NT2/D1 (cell line): ENCODE measurements around the gene CA11.

ENCODE experiments used
- DNase-seq: peaks from one replicate; pipeline ENCODE4 v3.0.0-alpha.2; 2011; ENCODE audit warnings: low read depth, low spot score
- H3K27me3 ChIP-seq: 2 replicates; pipeline ENCODE4 v1.6.0; 2011; ENCODE audit warnings: mild to moderate bottlenecking; ENCODE audit not compliant: insufficient read length, insufficient read depth
- H3K36me3 ChIP-seq: 2 replicates; pipeline ENCODE4 v1.6.1; 2011; ENCODE audit warnings: mild to moderate bottlenecking, low read length, mixed read lengths; ENCODE audit not compliant: insufficient read depth, insufficient read length
- H3K4me1 ChIP-seq: 2 replicates; pipeline ENCODE4 v1.5.1; 2011; ENCODE audit not compliant: insufficient read depth, insufficient read length
- H3K4me3 ChIP-seq: 2 replicates; pipeline ENCODE4 v1.5.1; 2011; ENCODE audit warnings: low read depth; ENCODE audit not compliant: insufficient read length
- H3K9ac ChIP-seq: 2 replicates; pipeline ENCODE4 v1.6.0; 2011; ENCODE audit warnings: low read depth; ENCODE audit not compliant: insufficient read length
- H3K9me3 ChIP-seq: 2 replicates; pipeline ENCODE4 v1.5.1; 2011; ENCODE audit warnings: mild to moderate bottlenecking, low read length; ENCODE audit not compliant: insufficient read depth
- SUZ12 ChIP-seq: IDR thresholded peaks from 2 replicates; pipeline ENCODE4 v1.6.1; 2011; ENCODE audit not compliant: insufficient read length, insufficient read depth; ENCODE audit errors: extremely low read depth
- YY1 ChIP-seq: IDR thresholded peaks from 2 replicates; pipeline ENCODE4 v1.6.1; 2011; ENCODE audit not compliant: insufficient read length, insufficient read depth
- ZNF274 ChIP-seq: IDR thresholded peaks from 2 replicates; pipeline ENCODE4 v1.6.1; 2011; ENCODE audit warnings: mild to moderate bottlenecking, low read depth, low read length

CA11 gene

DNA sequence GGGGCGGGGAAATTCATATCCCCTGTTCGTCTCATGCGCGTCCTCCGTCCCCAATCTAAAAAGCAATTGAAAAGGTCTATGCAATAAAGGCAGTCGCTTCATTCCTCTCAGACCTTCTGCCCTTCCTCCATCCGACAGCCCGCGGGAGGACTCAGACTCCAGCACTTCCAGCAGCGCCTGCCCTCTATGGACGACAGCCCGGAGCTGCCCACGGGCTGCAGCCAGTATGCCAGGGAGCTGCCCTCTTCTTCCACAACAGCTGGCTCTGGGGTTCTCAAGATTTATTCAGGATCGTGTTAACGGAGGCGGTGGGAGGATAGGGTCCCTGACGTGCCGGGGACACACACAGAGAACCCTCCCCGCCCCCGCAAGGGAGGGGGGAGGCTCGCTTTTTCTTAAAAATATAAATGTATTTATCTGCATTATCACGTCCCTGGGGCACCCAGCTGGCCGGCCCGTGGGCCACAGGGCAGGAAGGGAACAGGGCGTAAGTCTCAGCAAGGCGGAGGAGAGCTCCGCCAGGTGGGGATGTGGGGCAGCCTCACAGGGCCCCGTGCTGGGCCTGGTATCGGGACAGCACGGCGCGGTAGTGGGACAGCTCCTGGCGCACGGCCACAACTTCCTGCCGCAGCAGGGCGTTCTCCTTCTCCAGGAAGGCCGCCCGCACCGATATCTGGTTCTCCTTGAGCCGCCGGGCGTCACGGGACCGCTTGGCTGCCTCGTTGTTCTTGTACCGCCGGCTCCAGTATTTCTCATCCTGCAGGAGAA lies 15.5 kb downstream of the CA11 start:
- Histone ChIP-seq H3K9ac (peak overlapping the region; percentile 81), H3K27me3 (peaks cover under 1% of the 10 kb centered on the region), H3K4me3 (peak overlapping the region; percentile 18), H3K36me3 (peaks cover 12% of the 10 kb centered on the region), H3K9me3 (no peaks in the 10 kb centered on the region), H3K4me1 (peaks cover 12% of the 10 kb centered on the region)
- no peak for TF ChIP-seq SUZ12
- TF ChIP-seq YY1 = no peak
- no peak for TF ChIP-seq ZNF274
- no peak for DNase-seq

DNA sequence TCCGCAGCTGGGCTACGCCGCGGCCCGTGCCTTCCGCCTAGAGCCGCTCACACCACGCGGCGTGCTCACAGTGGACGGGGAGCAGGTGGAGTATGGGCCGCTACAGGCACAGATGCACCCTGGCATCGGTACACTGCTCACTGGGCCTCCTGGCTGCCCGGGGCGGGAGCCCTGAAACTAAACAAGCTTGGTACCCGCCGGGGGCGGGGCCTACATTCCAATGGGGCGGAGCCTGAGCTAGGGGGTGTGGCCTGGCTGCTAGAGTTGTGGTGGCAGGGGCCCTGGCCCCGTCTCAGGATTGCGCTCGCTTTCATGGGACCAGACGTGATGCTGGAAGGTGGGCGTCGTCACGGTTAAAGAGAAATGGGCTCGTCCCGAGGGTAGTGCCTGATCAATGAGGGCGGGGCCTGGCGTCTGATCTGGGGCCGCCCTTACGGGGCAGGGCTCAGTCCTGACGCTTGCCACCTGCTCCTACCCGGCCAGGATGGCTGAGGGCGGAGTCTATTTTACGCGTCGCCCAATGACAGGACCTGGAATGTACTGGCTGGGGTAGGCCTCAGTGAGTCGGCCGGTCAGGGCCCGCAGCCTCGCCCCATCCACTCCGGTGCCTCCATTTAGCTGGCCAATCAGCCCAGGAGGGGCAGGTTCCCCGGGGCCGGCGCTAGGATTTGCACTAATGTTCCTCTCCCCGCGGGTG lies 16.2 kb downstream of the CA11 start:
- peak; percentile 74 for DNase-seq
- Histone ChIP-seq H3K36me3 (peaks cover 12% of the 10 kb centered on the region), H3K4me1 (peaks cover 12% of the 10 kb centered on the region), H3K9me3 (no peaks in the 10 kb centered on the region), H3K27me3 (no peaks in the 10 kb centered on the region), H3K4me3 (no peak overlapping the region), H3K9ac (peak overlapping the region; percentile 81)
- TF ChIP-seq YY1 (no peak), ZNF274 (no peak), SUZ12 (no peak)

DNA sequence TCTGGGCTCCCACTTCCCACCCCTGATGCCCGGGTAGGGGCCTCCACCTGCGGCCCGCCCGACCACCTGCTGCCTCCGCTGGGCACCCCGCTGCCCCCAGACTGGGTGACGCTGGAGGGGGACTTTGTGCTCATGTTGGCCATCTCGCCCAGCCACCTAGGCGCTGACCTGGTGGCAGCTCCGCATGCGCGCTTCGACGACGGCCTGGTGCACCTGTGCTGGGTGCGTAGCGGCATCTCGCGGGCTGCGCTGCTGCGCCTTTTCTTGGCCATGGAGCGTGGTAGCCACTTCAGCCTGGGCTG lies 16.7 kb downstream of the CA11 start:
- H3K9ac ChIP-seq = no peak overlapping the region
- TF ChIP-seq SUZ12 = no peak
- TF ChIP-seq YY1 = no peak
- TF ChIP-seq ZNF274 = no peak

DNA sequence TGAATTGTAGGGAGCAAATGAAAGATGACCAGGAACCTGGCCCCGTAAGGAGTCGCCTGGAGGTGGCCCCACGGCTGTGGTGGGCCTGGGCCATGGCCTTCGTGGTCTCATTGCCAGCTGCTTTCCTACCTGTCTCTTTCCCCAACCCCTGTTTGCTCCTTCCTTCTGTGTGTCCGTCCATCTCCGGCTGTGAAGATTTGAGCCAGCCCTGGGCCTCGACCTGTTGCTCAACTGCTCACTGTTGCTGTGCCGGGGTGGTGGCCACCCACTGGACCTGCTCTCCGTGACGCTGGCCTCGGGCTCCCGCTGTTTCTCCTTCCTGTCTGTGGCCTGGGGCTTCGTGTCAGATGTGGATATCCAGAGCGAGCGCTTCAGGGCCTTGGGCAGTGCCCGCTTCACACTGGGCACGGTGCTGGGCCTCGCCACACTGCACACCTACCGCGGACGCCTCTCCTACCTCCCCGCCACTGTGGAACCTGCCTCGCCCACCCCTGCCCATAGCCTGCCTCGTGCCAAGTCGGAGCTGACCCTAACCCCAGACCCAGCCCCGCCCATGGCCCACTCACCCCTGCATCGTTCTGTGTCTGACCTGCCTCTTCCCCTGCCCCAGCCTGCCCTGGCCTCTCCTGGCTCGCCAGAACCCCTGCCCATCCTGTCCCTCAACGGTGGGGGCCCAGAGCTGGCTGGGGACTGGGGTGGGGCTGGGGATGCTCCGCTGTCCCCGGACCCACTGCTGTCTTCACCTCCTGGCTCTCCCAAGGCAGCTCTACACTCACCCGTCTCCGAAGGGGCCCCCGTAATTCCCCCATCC lies 17.3 kb downstream of the CA11 start:
- Histone ChIP-seq H3K4me3 (no peak overlapping the region), H3K36me3 (peaks cover 12% of the 10 kb centered on the region), H3K27me3 (no peaks in the 10 kb centered on the region), H3K9me3 (no peaks in the 10 kb centered on the region), H3K4me1 (peaks cover 12% of the 10 kb centered on the region), H3K9ac (no peak overlapping the region)
- DNase-seq = no peak
- TF ChIP-seq SUZ12 (no peak), YY1 (no peak), ZNF274 (no peak)

More for the DNA sequence above, 16.7 kb downstream of the CA11 start:
- Histone ChIP-seq H3K36me3 (peaks cover 12% of the 10 kb centered on the region), H3K9me3 (no peaks in the 10 kb centered on the region), H3K4me1 (peaks cover 12% of the 10 kb centered on the region), H3K4me3 (no peak overlapping the region), H3K27me3 (no peaks in the 10 kb centered on the region)
- no peak for DNase-seq

DNA sequence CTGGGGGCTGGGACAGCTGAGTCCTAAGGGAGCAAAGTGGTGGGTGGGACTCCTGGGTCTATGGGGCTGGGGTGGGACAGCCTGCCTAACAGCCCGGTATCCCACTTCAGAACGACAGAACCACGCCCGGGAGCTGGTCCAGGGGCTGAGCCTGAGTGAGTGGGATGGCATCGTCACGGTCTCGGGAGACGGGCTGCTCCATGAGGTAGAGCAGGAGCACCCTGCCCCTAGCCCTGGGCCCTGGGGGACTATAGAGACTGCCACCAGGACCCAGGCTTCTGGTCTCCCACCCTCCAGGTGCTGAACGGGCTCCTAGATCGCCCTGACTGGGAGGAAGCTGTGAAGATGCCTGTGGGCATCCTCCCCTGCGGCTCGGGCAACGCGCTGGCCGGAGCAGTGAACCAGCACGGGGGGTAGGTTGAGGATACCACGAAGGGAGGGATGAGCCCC lies 18.1 kb downstream of the CA11 start:
- Histone ChIP-seq H3K9ac (no peak overlapping the region), H3K36me3 (peaks cover 12% of the 10 kb centered on the region), H3K4me1 (peaks cover 10% of the 10 kb centered on the region), H3K27me3 (no peaks in the 10 kb centered on the region), H3K9me3 (no peaks in the 10 kb centered on the region), H3K4me3 (no peak overlapping the region)
- TF ChIP-seq SUZ12 = no peak
- no peak for TF ChIP-seq ZNF274
- no peak for TF ChIP-seq YY1
- no peak for DNase-seq

DNA sequence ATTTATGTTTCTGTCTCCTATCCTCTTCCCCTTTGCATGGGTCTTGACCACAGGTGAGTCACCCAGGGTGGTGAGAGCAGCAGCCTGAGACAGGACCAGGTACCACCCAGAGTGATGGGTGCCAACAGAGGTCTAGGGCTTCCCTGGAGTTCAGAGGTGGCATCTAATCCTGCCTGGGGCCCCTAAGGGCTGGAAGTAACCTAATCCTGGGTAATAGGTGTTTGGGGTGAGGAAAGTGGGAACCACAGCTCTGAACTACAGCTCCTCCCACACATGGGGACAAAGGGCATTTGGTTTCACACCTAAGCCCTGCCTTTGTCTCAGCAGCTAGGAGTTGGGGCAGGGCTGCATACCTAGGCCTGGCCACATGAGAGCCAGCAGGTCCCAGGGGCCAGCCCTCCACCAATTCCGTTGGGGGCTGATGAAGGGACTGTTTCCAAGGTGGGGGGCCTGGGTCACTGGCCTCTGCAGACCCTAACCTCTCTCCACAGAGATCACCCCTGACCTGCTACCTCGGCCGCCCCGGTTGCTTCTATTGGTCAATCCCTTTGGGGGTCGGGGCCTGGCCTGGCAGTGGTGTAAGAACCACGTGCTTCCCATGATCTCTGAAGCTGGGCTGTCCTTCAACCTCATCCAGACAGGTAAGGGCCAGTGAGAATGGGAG lies 18.7 kb downstream of the CA11 start:
- peaks cover 4% of the 10 kb centered on the region for H3K4me1 ChIP-seq

More for the DNA sequence above, 18.7 kb downstream of the CA11 start:
- Histone ChIP-seq H3K9ac (no peak overlapping the region), H3K4me3 (no peak overlapping the region), H3K36me3 (peaks cover 13% of the 10 kb centered on the region), H3K9me3 (no peaks in the 10 kb centered on the region), H3K27me3 (no peaks in the 10 kb centered on the region)
- TF ChIP-seq YY1 (no peak), ZNF274 (no peak), SUZ12 (no peak)
- DNase-seq = no peak
